Activated T-helper 1 cell treated with anti-CD3 and anti-CD28 coated beads, Interleukin-2, amount 50 U/mL, for 16 hours (primary cell): Measurements from ENCODE around the gene KCTD2.
"Not testable (repeated sequence)": the region's sequence is repeated elsewhere in the genome, so short reads cannot be mapped to it uniquely, and the experiment has no call there.

ENCODE experiments used
- DNase-seq, 2 donors: peaks; one replicate each; pipeline ENCODE4 v3.0.0-alpha.2; 2020; ENCODE audit warnings: low read depth in 1 of 2, low spot score in 1 of 2

KCTD2 gene

DNA sequence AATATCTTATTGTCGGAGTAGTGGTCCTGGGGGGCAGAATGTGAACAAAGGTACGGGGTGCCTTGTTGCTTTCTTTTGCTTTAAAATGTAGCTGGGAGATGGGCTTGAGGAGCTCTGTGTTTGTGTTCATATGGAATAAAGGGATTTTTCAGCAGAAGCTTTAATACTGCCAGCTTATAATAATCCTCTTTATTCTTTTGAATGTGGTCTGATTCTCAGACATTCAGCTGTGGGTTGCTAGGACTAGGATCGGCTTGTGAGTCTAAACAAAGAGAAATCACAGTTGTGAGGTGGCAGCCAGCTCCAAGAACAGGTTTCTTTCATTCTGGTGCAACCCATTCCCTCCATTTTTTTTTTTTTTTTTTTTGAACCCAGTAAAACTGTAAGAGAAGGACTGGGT lies 27.3 kb upstream of the KCTD2 start:
- DNase-seq, result no peak

DNA sequence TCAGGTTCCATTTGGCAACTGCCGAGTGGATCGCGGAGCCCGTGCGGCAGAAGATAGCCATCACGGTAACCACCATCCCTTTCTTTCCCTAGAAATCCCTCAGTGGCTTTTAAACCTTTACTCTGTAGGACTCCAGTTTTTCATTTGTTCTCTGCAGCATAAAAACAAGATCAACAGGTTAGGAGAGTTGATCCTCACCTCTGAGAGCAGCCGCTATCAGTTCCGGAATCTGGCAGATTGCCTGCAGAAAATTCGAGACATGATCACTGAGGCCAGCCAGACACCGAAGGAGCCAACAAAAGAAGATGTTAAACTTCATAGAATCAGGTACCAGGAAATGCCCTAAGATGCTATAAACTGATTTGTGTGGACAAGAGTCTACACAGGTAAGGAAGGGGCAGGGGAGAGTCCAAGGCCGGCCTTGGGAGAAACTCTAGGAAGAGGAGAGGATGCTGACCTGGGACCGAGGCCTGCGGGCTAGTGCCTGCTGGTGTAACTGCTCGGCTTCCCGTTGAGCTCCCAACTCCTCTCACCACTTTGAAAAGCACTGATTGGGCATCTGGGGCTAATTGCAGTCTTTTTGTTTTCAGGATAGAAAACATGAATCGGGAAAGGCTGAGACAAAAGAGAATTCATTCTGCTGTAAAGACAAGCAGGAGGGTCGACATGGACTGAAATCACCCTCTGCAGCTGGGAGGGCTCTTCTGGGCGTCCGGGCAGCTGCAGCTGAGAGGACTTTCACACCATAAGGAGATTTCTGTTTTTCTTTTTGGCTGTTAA lies 26.5 kb upstream of the KCTD2 start:
- DNase-seq, result no peak

DNA sequence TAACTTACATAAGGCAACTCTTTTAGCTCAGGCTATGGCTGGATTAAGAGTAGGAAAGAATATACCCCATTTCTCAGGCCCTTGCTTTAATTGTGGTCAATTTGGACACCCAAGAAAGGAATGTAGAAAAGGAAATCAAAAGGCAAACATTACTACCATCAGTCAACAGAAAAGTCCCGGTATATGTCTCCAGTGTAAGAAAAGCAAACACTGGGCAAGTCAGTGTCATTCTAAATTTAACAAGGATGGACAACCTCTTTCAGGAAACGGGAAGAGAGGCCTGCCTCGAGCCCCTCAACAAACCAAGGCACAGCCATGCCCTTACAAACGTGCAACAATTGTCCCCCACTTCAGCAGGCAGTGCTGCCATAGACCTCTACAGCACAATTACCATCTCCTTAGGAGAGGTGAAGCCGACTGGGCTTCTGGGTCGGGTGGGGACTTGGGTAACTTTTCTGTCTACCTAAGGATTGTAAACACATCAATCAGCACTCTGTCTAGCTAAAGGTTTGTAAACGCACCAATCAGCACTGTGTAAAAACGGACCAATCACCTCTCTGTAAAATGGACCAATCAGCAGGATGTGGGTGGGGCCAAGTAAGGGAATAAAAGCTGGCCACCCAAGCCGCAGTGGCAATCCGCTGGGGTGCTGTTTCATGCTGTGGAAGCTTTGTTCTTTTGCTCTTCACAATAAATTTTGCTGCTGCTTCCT lies 22.2 kb upstream of the KCTD2 start:
- DNase-seq, result no peak

DNA sequence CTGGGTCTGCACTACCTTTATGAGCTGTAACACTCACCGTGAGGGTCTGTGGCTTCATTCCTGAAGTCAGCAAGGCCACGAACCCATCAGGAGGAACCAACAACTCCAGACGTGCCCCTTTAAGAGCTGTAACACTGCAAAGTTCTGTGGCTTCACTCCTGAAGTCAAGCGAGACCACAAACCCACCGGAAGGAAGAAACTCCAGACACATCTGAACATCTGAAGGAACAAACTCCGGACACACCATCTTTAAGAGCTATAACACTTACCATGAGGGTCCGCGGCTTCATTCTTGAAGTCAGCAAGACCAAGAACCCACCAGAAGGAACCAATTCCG lies 21.7 kb upstream of the KCTD2 start:
- not testable (repeated sequence) for DNase-seq

DNA sequence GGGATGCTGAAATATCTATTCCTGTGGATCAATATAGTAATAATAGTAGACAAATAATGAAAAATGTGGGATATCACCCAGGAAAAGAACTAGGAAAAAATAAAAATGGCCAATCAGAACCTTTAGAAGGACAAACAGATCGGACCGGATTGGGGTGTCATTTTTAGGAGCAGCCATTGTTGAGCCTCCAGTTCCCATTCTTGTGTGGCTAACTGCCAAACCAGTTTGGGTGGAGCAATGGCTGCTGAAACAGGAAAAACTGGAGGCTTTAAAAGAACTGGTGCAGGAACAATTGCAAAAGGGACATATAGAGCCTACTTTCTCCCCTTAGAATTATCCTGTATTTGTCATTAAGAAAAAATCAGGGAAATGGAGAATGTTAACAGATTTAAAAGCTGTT lies 20.4 kb upstream of the KCTD2 start:
- DNase-seq, result not testable (repeated sequence)

DNA sequence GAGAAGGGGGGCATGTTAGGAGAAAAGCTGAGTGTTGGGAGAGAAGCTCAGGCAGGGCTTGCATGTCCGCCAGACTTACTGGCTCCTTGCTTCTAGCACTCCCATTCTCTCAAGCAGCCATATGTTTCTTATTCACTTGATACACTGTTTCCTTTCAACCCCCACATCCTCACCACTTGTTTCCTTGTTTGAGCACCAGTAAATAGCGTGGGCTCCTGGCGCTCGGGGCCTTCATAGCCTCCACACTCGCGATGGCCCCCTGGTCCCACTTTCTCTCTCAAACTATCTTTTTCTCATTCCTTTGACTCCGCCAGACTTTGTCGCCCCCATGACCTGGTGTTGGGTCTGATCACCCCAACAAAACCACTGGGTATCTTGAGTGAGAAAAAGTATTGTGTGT lies 16.9 kb upstream of the KCTD2 start:
- DNase-seq, result no peak

DNA sequence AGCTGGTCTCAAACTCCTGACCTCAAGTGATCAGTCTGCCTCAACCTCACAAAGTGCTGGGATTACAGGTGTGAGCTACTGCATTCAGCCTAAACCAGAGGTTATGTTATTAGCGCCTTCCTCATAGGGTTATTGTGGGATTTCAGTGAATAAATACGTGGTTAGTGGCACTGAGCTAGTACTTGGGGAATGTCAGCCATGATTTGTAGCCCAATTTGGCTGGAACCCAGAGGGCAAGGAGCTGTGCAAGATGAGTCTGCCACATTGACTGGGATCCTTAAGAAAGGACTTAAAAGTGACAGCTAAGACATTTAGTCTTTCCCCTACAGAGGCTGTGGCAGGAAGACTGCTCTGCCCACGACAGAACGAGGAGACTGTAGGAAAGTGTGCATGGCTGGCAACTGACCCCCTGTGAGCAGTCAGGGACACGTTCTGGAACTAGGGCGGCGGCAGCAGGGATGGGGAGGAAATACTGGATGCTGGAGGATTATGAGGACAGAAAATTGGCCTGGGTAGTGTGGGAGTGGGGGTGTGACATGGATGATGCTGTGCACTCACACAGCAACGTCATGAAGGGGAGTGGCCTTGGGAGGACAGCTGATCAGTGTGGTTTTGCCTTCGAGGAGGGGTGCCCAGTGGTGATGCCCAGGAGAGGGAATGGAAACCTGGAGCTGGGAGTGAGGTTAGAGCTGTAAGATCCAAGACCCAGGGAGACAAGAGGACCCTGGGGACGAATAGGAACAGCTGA lies 14.9 kb upstream of the KCTD2 start:
- no peak for DNase-seq

DNA sequence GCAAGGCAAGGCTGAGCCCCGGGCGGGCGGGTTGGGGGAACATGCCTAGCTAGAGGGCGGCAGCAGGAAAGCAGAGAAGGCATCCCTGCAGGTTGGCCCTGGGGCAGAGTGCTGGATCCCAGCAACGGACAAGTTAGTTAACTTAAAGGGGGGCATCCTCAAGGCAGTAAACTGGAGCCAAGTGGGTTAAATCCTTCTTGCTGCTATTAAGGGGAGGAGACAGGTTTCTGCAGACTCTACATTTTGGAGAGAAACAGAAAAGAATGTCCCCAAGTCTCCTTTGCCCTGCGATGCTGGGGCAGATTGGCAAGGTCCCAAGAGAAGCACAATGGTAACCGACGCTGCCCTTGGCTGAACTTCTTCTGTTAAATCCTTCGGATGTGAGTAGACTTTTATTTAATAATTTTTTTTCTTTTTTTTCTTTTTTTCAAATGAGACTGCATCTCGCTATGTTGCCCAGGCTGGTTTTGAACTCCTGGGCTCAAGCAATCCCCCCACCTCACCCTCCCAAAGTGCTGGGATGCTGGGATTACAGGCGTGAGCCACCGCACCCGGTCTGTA lies 14.2 kb upstream of the KCTD2 start:
- DNase-seq, result no peak

DNA sequence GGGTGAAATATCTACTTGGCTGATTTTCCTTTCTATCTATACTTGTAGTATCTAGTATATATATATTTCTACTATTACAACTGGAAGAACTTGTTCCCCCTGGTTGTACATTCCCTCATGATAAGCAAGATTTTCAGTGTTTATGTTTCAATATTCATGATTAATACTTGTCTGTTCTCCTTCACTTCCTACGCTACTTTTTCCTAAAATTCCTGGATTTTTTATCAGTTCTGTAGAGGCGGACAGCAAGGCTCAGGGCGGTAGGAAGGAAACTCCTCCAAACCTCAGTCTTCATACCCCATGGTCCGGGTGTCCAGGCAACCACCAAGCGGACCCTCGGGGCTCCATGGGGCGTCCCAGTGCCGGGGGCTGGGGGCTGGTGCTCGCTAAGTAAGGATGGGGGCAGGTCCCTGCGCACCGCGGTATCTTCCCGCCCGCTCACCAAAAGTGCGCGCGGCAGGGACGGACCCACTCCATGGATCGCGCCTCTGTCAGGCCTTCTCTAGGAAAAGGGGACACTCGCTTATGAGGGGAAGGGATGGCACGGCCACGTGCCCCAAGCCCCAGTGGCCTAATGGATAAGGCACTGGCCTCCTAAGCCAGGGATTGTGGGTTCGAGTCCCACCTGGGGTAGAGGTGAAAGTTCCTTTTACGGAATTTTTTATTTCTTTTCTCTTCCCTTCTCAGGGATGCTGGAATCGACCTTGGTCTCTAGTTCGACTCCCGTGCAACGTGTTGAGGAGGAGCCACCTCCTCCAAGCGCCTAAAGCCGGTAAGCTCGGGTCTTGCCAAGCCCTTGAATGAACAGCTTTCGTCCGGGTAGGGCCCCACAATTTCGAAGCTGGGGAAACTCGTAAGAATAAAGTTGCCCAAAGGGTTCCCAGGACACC lies 13.4 kb upstream of the KCTD2 start:
- peak; percentile 54 to 81 for DNase-seq

DNA sequence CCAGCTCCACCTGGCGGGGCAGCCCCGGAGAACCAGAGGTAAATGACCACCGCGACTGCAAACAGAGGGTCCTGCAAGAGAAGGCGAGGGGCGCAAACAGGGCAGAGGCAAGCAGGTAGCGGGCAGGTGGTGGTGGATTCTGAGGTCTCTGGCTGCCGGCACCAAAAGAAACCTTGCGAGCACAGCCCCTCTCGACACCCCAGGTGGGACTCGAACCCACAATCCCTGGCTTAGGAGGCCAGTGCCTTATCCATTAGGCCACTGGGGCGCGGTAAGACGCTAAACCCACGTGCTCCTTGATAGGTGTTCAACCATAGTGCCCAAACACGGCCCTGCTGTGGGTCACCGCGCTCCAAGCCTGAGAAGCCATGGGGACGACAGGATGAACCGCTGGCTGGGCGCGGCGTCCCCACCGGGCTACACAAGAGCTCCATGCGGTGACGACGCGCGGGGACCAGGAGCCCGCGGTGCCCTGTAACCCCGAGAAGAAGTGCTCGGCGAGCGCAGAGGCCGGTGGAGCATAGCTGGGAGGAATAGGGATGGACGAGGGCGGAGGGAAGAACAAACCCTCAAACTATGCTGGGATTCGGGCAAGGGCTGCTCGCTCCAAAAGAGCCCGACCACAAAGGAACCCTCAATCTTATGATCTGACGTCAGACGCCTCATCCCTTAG lies 12.7 kb upstream of the KCTD2 start:
- DNase-seq, result peak; percentile 50 to 73

DNA sequence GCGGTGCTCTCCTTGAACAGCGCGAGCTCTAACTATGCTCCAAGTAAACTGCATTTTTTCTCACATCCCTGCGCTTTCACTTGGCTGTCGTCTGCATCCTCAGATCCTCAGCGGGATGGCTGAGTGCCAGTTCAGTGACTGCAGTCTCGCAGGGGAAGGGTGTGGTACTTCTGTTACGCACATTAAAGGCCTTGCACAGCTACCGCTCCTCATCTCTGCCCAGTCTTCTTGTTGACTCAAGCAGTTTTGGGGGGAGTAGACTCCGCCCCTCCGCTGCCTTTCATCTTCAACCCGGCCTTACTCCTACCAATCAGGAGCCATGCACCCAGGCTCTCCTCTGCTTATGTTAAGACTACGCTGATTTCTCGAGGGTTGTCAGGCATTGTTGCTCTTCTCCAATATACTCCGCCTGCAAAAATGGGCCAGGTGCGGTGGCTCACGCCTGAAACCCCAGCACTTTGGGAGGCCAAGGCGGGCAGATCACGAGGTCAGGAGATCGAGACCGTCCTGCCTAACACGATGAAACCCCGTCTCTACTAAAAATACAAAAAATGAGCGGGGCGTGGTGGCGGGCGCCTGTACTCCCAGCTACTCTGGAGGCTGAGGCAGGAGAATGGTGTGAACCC lies 10.3 kb upstream of the KCTD2 start:
- DNase-seq, result peak; percentile 68 to 84

DNA sequence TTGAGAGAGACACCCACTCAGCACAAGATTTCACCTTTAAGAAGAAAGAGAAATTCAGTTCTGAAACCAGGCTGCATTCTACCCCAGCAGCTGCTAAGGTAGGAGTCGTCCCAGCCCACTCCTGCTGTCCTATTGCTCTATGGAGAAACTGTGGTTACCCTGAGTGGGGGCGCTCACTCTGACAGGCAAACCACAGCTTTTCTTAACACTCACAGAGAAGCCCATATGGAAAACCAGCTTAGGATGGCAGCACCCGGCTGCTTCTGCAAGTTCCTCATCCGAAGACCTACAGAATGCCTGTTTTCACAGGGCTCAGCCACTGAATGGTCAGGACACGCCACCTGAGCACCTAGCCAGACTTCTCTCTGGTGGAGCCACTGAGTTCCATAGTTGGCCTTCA lies 7.8 kb upstream of the KCTD2 start:
- no peak for DNase-seq

DNA sequence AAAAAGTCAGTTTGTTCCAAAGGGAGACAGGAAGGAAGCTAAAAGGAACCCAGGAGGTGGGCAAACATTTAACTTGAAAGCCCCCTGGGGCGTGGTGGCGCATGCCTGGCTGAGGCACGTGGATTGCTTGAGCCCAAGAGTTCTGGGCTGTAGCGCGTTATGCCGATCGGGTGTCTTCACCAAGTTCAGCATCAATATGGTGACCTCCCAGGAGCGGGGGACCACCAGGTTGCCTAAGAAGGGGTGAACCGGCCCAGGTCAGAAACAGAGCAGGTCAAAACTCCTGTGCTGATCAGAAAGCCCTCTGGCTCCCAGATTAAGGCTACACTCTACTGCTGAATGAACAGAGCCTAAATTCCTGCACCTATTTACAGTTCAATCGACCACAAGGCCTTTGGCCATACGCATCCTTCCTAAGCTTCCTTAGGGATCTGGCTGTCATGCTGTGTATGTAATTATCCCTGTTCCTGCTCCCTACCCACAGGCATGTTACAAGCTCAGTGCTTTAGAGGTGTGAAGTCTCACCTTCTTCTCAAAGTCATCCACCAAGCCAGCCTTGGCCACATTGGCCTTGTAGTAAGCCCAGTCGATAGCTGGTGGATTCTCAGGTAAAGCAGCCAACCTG lies 5.3 kb upstream of the KCTD2 start:
- DNase-seq, result no peak

DNA sequence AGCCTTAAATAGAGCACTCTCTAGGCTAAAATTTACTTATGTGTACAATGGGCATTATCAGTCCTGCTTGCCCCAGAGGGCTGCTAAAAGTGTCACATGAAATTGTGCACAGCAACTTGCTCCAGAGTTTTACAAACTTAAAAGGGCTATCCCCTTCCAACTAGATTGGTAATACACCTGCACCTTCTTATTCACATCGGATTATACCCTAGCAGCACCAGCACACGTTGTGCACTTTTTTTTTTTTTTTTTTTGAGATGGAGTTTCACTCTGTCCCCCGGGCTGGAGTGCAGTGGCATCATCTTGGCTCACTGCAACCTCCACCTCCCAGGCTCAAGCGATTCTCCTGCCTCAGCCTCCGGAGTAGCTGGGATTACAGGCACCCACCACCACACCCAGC lies 3.2 kb upstream of the KCTD2 start:
- DNase-seq, result not testable (repeated sequence)

DNA sequence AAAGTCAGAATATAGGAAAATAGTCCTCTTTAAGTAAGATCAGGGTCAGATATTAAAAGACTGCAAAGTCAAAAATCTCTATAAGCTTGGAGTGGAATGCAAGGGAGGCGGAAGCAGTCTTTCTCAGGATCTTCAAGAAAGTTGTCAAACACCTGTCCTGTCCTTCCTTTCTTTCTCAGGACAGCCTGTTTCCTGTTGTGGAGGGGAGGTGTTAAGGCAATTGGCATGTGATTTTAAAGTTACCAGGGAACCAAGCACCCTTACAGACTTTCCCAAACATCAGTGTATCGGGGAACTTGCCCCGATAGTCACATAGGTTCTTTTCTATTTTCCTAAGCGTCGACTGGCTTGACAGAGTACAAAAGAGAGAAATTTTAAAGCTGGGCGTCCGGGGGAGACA lies 2.3 kb upstream of the KCTD2 start:
- no peak for DNase-seq

DNA sequence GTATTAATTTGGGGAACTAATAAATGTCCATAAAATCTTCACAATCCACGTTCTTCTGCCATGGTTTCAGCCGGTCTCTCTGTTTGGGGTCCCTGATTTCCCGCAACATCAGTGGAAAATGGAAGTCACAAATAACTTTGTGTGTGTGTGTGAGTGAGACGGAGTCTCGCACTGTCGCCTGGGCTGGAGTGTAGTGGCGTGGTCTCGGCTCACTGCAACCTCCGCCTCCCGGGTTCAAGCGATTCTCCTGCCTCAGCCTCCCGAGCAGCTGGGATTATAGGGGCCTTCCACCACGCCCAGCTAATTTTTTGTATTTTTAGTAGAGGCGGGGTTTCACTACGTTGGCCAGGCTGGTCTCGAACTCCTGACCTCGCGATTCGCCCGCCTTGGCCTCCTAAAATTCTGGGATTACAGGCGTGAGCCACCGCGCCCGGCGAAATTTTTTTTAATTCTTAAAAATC lies 1.0 kb upstream of the KCTD2 start:
- DNase-seq, result not testable (repeated sequence)

DNA sequence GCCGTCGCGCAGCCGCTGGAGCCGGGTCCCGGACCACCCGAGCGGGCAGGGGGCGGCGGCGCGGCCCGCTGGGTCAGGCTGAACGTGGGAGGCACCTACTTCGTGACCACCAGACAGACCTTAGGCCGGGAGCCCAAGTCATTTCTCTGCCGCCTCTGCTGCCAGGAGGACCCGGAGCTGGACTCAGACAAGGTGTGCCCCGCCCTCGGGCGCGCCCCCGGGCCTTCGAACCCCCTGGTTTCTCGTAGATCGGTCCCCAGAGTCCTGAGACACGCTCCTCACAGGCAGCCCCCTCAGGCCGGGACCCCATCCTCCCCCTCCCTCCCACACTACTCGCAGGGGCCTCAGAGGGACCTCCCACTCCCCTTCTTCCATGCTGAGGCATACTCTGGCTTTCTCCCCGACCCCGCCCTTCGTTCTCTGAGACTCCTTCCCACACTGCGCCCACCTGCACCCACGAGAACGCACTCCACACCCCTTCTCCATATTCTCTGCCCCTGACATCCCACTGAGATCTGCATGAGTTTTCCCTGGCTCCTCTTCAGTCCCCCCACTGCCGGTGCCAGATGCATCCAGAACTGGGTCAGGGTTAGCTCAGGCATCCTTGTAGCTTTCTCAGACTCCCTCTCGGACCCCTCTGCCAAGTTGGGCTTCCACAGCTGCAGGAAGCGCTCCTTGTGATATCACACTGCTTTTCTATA lies 523 bp downstream of the KCTD2 start:
- DNase-seq, result no peak

DNA sequence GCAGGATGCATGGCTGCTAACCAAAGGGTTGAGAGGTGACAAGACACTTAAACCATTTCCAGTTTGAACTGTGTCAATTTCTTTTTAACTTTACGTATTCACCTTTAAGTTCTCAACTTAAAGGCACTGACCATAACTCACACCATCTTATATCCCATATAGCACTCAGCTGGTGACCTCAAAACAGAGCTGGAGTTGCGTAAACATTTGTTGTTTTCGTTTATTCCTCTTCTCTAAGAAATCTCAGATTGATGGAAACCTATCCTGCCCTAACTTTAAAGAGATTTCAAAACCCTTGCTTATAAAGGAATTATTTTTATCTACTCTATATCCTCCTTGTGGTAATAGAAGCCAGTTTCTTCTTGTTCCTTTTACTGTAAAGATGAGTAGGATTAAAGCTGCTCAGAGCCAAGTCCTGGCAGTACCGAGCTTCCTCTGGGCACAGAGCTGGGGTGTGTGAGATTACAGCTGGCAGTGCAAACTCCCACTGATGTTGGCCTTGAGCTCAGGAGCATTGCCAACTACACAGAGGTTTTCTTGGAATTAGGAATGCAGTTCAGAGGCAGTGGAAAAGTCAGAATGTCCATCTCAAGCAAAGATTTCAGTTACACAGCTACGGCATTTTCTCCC lies 1.3 kb downstream of the KCTD2 start:
- no peak for DNase-seq
